HG02763 (cell line): ENCODE data around the gene CLDN22.

ENCODE experiments used
- ATAC-seq: cut with Tn5 transposase; IDR thresholded peaks from one replicate; pipeline ENCODE4 v1.9.1; 2021; ENCODE audit warnings: mild to moderate bottlenecking, moderate library complexity; ENCODE audit not compliant: unreplicated experiment

CLDN22 gene

DNA sequence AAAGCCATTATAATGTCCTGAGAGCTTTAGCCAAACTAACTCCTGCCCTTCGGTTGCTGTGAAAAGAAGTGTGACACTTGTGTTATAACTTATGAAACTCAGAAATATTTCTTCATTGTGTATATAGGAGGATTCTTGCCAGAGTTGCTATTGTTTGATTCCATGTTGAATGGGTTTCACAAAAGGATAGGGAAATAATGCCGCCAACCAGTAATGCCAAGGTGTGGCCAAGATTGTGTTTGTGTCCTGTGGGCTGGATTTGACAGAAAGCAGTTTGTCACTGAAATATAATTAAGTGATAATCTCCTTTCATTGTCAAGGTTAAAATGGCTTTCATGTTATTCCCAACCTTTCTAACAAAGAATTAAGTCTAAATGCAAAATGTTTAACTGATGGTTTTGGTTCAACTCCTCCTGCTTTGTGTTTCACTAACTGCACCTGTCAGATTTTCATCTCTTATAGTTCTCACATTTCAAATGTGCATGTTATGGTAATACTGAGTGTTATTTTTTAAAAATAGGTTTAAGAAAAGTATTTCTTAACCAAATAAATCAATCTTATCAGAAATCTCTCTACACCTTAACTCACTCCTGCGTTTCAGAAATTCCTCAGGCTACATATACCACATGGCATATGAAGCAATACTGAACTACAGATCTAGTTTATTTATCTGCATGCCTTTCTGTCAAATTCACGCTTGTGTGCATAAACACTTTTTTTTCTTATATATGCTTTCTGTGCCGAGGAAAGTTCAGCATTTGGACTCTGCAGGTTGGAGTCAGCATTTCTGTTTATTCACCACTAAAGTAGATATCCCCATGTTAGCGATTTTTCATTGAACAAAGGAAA lies at the start of gene CLDN22:
Gene CLDN22, minus strand, starts transcription at position 66 of the 849 bp plus-strand sequence. Its CDS starts 58 bp downstream, at position 8.
- no peak for ATAC-seq

DNA sequence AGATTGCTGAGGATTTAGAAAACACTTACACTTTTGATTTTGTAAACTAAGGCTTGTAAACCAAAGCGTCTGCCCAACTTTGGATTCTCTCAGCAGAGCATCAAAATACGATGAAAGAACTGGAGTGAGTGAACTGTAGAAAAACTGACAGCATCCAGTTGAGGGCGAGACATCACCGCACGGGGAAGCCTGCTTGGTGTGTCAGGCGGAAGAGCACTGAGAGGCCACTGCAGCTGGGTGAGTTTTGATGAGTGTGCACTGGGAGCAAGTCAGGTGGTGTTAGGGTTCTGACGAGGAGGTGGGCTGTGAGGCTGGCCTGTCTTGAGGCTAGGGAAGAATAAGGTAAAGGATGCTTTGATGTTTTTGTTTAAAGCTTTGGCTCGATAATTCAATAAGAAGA lies 49.0 kb upstream of the CLDN22 start:
- no peak for ATAC-seq

DNA sequence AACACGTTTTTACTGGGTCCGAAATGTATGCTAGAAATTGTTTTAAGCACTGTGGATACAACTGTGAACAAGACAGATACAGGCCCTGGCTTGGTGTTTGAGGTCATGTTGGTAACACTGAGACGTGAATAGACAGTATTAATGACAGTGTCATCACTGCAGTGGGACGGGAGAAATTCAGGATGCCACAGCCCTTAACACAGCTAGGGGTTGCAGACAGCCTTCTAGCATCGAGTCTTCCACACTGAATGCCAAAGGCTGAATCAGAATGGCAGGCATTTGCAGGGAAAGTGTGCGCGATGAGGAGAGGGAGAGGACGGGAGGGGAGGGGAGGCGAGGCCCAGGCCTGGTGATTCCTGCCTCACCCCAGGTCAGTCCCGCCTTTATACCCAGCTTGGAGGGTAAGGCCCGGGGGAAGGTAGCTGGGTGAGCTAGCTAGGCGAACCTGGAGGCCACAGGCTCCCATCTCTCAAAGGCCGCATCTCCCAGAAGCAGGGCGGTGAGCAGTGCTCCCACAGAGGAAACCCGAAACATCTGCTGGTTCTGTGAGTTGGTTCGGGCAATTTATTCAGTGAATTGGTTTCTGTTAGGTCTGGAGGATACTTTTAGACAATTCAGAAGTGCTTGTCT lies 46.2 kb upstream of the CLDN22 start:
- ATAC-seq: no peak

DNA sequence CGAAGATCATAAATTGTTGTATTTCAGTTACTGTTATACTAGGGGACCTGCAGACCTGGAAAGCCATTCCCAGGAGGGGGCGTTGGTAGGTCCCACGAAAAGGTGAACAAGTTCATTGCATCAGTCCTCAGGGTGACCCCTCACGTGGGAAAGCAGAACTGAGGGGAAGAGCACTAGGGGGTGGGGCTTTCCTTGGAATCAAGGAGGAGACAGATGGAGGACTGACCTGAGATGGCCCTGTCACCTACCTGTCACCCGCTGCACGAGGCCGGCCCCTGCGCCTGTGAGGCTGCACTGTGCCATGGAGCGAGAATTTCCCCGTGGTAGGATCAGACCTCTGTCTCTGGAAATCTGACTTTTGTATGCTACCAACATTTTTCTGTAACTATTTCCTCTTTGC lies 43.9 kb upstream of the CLDN22 start:
- ATAC-seq: no peak

DNA sequence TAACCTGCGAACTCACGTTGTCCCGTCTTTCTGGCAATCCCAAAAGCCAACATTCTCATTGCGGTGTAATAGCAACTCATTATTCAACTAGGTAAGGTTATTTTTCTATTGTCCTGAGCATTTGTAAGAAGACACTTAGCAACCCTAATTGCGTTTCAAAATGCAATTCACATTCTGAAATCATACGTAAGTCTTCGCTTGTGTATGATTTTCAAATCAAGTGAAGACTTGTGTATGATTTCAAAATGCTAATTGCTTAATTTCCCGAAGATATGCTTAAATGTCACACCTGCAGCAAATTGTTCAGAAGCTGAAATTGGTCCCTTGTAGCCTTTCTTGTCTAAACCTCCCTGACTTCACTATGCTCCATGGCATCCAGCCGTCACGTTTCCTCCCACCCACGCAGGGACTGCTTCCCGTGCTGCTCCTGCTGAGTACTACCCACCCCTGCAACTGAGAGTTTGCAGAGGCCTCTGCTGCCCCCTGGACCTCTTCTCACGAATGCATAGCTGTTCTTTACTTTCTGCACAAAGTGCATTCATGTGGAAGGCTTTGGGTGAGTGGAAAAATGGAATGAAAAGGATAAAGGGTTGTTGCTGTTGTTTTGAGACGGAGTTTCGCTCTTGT lies 43.0 kb upstream of the CLDN22 start:
- ATAC-seq: no peak

DNA sequence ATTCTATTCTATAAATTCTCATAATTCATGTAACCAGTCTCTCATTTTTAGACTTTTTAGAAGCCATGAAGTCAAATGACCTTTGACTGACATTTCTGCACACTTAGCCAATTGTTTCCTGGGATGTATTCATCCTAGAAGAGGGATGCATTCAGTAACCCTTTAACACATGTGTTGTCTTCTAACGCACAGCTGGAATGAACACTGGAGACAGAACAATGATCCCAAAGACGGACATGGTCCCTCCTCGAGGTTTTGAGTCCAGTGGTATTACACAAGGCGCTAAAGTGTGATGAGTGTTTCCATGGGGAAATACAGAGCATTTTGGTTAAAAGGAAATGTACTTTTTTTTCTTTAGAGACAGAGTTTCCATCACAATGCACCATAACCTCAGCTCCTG lies 42.0 kb upstream of the CLDN22 start:
- no peak for ATAC-seq

DNA sequence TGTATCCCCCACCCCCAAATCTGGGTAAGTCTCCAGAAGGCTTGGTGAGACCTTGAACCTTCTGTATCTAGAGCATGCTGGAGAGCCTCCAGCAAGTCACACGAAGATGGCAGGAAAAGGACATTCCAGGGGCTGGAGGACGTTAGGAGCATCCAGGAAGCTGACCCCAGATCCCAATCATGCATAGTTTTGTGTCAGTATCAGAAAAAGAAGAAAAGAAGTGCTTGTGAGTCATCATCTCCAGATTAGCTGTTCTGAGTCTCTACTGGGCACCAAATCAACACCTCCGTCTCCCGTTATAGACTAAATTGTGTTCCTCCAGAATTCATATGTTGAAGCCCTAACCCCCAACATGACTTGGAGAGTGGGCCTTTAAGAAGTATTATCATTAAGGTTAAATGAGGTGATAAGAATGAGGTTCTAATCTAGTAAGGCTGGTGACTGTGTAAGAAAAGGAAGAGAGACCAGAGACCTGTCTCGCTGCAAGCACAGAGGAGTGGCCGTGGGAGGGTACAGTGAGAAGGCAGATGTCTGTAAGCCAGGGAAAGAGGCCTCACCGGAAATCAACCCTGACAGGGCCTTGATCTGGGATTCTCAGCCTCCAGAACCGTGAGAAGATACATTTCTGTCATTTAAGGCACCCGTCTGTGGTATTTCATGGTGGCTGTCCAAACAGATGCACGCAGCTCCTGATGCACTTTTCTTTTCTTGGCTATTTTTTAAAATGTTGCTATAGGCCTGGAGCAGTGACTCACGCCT lies 40.3 kb upstream of the CLDN22 start:
- ATAC-seq: no peak

DNA sequence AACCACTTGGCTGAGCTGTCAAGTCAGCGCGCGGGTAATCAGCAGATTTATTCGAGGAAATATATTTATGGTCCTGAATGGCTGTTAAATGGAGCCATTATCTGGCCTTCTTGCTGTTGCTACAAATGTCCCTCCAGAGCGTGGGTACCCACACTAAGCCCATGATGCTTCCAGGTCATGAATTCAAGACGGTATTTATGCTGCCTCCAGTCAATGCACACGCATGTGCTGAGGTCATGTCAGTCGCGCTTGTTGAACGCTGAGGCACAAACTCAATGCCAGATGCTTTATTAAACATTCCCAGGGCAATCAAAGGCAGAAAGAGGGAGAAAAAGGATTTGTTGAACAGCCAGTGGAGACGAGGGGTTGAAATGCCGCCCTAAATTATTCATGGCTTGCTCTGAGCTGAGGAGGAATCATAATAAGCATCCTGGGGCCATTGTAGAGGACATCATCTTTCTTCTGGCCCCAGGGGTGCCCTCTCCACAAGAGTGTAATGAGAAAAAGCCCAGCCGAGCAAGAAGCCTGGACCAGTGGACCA lies 38.2 kb upstream of the CLDN22 start:
- ATAC-seq: no peak

DNA sequence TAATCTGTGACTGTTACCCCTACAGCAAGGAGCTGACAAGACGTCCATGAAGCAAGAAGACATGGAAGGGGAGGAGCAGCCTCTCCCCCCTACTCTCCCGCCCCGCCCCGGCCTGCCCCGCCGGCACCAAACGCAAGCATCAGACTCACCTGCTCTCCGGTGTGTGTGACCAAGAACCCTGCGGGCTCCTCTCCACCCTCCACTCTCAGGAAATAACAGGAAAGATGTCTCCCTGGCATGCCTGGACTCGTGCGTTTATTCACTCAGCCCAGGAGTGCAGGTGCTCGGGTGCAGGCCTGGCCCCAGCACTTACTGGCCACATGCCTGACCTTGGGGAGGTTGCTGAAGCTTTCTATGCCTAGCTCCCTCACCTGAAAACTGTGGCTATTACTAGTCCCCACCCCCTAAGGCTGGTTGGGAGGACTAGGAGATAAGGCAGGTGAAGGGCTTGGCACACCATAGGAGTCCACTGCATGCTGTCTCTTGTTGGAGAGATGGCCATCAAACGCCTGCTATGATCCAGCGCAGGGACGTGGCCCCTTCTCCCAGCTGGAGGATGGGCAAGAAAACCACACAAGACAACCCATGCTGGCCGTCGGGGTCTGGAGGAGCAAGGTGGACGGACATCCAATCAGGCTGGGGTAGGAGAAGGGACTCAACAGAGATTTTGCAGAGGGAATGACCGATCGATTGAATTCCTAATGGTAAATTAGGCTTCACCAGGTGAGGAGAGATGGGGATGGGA lies 37.0 kb upstream of the CLDN22 start:
- no peak for ATAC-seq

DNA sequence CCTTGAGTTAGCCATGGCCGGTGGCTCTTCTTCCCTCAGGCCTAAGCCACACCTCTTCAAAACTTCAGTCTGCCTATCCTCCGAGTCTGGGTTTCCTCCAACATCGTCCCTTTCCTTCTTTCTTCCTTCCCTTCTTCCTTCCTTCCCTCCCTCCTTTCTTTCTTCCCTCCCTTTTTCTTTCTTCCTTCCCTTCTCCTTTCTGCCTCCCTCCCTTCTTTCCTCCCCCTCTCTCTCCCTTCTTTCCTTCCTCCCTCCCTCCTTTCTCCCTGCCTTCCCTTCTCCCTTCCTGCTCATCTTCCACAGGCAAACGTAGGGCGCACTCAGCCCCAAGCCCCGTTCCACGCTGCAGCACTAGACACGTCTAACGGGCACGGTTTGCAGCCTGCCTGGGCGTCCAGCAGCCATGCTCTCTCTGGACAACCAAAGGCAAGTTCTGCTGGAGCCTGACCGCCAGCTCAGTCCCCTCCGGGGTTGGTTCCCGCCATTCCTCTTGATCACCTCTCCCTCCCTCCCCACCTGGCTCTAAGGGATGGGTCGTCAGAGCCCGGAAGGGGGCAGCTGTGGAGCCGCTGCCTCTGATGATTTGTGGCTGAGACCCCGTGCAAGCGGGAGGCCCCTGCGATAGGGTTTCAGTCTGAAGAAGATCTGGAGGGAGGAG lies 36.2 kb upstream of the CLDN22 start:
- ATAC-seq: no peak

DNA sequence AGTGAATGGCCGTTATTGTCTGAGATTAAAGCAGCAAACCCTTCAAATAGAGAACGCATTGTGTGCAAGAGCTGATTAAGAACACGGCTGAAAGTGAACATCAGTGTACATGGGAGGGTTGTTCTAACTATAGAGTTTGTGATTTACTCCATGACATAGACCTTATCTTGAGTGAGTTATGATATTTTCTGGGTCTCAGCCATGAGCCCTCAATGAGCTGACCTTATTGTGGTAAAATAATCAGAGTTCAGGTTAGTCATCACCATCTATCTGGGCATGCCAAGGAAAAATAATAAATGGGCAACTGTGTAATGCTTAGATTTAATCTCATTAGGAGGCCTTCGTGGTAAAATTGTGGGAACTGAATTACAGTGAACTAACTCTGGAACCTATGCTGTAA lies 35.3 kb upstream of the CLDN22 start:
- no peak for ATAC-seq

DNA sequence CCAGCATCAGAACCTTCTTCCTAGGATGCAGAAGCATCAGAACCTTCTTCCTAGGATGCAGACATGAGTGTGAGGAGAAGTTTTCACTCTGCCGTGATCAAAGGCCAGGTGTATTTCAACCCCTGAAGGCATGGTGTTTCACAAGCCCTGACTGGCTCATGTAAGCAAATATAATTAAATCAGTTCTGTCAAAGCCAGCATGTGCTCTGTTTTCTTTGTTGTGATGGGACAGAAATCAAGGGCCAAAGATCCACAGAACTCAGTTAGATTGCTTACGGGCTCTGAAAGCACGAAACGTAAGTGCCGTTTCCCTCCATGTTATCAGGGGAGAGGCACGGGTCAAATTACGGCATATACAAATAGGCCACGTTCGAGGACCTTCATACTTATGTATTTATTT lies 34.1 kb upstream of the CLDN22 start:
- no peak for ATAC-seq

DNA sequence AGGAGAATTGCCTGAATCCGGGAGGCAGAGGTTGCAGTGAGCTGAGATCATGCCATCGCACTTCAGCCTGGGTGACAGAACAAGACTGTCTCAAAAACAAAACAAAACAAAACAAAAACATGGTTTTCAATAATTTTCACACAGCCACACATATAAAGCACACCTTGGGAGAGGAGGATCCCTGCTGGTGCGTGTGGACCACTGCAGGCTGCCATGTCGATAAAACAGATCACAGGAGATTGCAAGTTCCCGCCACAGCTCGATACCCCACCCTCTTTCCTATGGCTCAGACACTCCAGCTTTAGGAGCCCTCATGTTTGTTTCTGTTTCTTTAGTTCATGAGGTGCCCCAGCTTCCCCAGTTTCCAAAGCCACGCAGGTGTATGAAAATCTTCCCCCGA lies 33.5 kb upstream of the CLDN22 start:
- ATAC-seq: no peak

DNA sequence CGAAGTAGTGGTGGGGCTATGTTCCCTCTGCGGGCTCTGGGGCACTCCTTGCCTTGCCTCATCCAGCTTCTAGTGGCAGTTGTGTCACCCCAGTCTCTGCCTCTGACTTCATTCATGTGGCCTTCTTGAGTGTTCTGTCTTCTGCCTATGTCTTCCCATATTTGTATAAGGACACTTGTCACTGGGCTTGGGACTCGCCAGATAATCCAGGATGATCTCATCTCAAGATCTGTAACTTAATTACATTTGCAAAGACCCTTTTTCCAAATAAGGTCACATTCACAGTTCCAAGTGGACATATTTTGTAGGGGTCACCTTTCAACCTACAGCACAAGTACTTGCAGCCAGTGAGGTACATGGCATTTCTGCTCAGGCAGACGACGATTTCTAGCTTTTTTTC lies 32.5 kb upstream of the CLDN22 start:
- no peak for ATAC-seq

DNA sequence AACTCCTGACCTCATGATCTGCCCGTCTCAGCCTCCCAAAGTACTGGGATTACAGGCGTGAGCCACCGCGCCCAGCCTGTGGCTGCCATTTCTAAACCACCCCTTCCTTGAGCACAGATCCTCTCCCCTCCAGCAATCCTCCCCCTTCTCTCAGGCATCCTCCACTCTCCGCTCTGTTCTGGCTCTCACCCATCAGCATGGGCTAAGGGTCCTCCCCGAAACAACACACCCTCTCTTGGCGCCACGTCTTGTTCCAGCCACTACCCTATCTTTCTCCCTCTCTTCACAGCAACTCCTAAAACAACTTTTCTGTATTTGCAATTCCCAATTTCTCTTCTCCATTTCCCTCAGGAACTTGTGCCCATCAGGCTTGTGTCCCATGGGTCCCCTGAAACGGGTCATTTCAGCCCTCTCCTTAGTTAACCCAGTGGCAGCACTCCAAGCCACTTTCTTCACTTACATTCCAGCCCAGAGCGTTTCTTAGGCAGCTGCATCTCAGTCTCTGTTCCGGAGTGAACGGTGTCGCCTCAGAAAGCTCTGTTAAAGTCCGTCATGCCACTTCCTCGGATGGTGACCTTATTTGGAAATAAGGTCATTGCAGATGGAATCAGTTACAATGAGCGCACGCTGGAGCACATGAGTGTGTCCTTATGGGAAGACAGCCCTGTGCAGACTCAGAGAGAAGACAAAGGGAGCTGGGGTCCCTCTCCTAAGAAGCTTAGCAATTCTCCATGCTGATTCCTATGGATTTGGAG lies 30.4 kb upstream of the CLDN22 start:
- no peak for ATAC-seq

DNA sequence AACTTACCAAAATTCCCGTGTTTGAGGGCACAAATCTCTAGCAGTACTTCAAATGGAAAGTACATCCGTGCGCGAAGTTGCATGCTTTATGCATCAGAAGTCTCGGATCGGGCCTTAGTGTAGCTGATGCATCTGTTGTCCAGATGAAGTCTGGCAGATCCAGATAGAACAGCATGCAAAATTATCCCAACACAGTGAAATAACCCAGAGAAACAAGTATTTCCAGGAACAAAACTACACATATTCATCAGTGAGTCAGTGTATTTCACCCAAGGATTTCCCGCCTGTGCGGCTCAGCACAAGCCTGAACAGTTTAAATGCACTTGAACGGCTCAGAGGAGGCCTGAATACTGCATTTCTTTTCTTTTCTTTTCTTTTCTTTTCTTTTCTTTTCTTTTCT lies 29.6 kb upstream of the CLDN22 start:
- no peak for ATAC-seq

DNA sequence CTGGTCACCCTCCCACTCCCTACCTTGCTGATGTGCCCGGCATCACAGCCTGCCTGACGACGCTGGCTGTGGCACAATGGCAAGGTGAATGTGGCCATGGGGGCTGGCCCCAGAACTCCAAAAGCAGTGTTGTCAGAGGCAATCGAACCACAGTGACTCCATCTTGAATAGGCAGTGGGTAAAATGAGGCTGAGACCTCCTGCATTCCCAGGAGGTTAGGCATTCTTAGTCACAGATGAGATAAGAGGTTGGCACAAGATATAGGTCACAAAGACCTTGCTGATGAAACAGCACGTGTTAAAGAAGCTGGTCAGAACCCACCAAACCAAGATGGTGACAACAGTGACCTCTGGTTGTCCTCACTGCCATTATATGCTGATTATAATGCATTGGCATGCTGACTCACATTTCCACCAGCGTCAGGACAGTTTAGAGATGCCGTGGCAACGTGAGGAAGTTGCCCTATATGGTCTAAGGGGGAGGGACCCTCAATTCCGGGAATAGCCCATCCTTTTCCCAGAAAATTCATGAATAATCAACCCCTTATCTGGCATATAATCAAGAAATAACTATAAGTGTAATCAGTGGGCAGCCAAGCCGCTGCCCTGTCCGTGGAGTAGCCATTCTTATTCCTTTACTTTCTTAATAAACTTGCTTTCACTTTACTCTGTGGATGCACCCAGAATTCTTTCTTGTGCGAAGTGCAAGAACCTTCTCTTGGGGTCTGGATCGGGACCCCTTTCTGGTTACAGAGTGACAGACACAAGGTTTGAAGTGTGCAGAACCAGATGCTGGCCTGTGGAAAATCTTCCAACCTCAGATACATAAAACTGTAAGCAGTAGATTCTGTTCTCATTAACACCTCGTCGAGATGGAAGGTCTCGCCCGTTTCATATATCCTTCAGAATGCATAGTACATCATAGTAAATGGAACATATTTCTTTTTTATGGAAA lies 28.9 kb upstream of the CLDN22 start:
- ATAC-seq: no peak

DNA sequence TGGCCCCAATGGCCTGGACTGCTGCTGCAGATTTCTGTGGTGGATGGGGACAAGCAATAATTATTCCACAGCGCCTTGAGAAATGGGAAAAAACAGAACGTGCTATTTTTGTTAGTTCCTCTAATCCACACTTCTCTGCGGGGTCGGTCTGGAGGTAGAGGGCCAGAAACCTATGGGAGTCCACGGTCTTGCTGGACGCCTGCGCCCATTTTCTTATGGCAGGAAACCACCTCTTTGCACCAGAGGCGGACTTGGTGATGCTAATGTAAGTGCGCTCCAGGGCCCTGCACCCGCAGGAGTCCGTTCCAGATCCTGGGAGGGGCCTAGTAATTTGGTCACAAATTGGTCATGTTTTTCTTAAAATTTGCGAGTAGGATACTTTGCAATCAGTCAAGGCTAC lies 28.1 kb upstream of the CLDN22 start:
- ATAC-seq: no peak
